Epithelial cell of esophagus (primary cell): Measurements from ENCODE around the gene IQCM.

Experiments
- DNase-seq: peaks from one replicate; pipeline ENCODE4 v3.0.0; 2010; ENCODE audit warnings: low read depth
- H3K4me3 ChIP-seq: 2 replicates; pipeline ENCODE4 v1.5.1; 2011; ENCODE audit warnings: mild to moderate bottlenecking, low read length, control low read depth
- CTCF ChIP-seq: IDR thresholded peaks from 2 replicates; pipeline ENCODE4 v1.5.1; 2011; ENCODE audit warnings: low read depth, mild to moderate bottlenecking, low read length, control low read depth, inconsistent platforms; ENCODE audit not compliant: insufficient read depth; ENCODE audit errors: missing control alignments

The IQCM gene

GRCh38 chr4:149795256-149795655, 20.4 kb downstream of the IQCM start:
- TF ChIP-seq CTCF: no peak
- no peak for DNase-seq
- no peak overlapping the region for H3K4me3 ChIP-seq

GRCh38 chr4:149794352-149794751, 21.3 kb downstream of the IQCM start:
- peak; percentile 20 for DNase-seq
- no peak for TF ChIP-seq CTCF
- no peak overlapping the region for H3K4me3 ChIP-seq

GRCh38 chr4:149793459-149793858, 22.2 kb downstream of the IQCM start:
- no peak for TF ChIP-seq CTCF
- peak; percentile 12 for DNase-seq
- H3K4me3 ChIP-seq: no peak overlapping the region

GRCh38 chr4:149791851-149792250, 23.8 kb downstream of the IQCM start:
- no peak for DNase-seq
- H3K4me3 ChIP-seq: no peak overlapping the region
- no peak for TF ChIP-seq CTCF

GRCh38 chr4:149790172-149790907, 25.3 kb downstream of the IQCM start:
- H3K4me3 ChIP-seq: no peak overlapping the region
- TF ChIP-seq CTCF: no peak
- peak; percentile 80 for DNase-seq

- no peak overlapping the region for H3K4me3 ChIP-seq
- no peak for TF ChIP-seq CTCF
- DNase-seq: no peak
Measured at GRCh38 chr4:149788300-149788699, 27.3 kb downstream of the IQCM start.
